ENCODE data around the gene RNF113B. TPM values are rescaled to one million over a fixed set of nuclear protein-coding genes. Genes with fewer than 3 reads are reported as not detected.

RNF113B gene
- total and polyA plus RNA-seq, 4 donors: 0.64 TPM; not detected in 3

- TF ChIP-seq GABPA (IDR thresholded peaks at IDR 0.05 in 1 of 2, conservative IDR thresholded peaks at IDR 0.05 in 1 of 2): no peak
- no peak for TF ChIP-seq MAX (IDR thresholded peaks at IDR 0.05)
- no peak for TF ChIP-seq FOXA1 (IDR thresholded peaks at IDR 0.05)
- no peak for TF ChIP-seq YY1 (IDR thresholded peaks at IDR 0.05)
- TF ChIP-seq, protein P1, sequence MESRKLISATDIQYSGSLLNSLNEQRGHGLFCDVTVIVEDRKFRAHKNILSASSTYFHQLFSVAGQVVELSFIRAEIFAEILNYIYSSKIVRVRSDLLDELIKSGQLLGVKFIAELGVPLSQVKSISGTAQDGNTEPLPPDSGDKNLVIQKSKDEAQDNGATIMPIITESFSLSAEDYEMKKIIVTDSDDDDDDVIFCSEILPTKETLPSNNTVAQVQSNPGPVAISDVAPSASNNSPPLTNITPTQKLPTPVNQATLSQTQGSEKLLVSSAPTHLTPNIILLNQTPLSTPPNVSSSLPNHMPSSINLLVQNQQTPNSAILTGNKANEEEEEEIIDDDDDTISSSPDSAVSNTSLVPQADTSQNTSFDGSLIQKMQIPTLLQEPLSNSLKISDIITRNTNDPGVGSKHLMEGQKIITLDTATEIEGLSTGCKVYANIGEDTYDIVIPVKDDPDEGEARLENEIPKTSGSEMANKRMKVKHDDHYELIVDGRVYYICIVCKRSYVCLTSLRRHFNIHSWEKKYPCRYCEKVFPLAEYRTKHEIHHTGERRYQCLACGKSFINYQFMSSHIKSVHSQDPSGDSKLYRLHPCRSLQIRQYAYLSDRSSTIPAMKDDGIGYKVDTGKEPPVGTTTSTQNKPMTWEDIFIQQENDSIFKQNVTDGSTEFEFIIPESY (IDR thresholded peaks at IDR 0.05): no peak
- TF ChIP-seq HNF4A (conservative IDR thresholded peaks at IDR 0.05): no peak
Measured at GRCh38 chr13:98217597-98217996, 40.5 kb upstream of the RNF113B start (continued).

GRCh38 chr13:98216711-98217285 is 39.7 kb upstream of the RNF113B start:
- Histone ChIP-seq H3K27ac (ENCODE audit: low read depth in 1 of 2, low read length in 2 of 2) (no peak overlapping the region), H3K9ac (ENCODE audit: low read depth in 1 of 2, low read length in 2 of 2) (no peak overlapping the region)
- 63% methylated on average over 7 of the region's 7 CpGs for WGBS

DNA sequence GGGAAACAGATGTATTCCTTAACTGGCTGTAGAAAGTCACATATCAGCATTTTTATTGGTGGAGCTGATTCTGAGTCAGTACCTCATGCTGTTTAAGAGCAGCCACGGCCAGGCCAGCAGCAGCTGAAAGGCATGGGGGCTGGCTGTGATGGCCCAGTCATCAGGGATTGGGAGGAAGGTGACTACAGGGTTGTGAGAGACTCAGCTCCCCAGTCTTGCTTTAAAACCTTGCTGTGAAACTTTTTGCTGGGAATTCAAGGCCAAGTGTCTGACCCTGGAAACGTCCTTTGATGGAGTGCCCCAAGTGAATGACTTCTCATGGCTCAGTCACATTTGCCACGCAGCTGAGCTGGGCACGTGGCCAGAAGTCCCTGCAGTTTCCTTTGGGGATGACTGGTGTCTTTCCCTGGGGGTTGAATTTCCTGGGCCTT is 39.1 kb upstream of the RNF113B start:
- H3K4me1 ChIP-seq (ENCODE audit: control insufficient read depth in 4 of 4, insufficient read depth in 4 of 4, low read length in 3 of 4): peaks cover 0 to 15% (median 4%) of the 10 kb centered on the region in 4 donors
- H3K27ac ChIP-seq (ENCODE audit: low read depth in 1 of 2, low read length in 2 of 2): no peak overlapping the region
- no peak overlapping the region for H3K9ac ChIP-seq (ENCODE audit: low read depth in 1 of 2, low read length in 2 of 2)
- no peak for TF ChIP-seq SP1 (IDR thresholded peaks at IDR 0.05)
- TF ChIP-seq NR2F2 (IDR thresholded peaks at IDR 0.05): peak; percentile 44
- TF ChIP-seq, protein P2, sequence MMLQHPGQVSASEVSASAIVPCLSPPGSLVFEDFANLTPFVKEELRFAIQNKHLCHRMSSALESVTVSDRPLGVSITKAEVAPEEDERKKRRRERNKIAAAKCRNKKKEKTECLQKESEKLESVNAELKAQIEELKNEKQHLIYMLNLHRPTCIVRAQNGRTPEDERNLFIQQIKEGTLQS (IDR thresholded peaks at IDR 0.05): no peak
- no peak for TF ChIP-seq CTCF (IDR thresholded peaks at IDR 0.05; ENCODE audit: low read depth, low read length, missing input control)
- no peak for TF ChIP-seq JUND (IDR thresholded peaks at IDR 0.05)
- TF ChIP-seq FOXA1 (IDR thresholded peaks at IDR 0.05): no peak
- no peak for TF ChIP-seq RAD21 (IDR thresholded peaks at IDR 0.05)
- H3K4me3 ChIP-seq (ENCODE audit: low read depth in 1 of 3, low read length in 3 of 3): no peak overlapping the region
- H3K27me3 ChIP-seq (ENCODE audit: control insufficient read depth in 4 of 4, insufficient read depth in 4 of 4, low read length in 3 of 4): no peaks in the 10 kb centered on the region
- no peak for DNase-seq (ENCODE audit: low spot score)
- WGBS: 66% methylated on average over 4 of the region's 4 CpGs
- peaks cover 3 to 5% (median 4%) of the 10 kb centered on the region in 4 donors for H3K36me3 ChIP-seq (ENCODE audit: control insufficient read depth in 4 of 4, insufficient read depth in 3 of 4, low read depth in 1 of 4, low read length in 3 of 4)
- H3K9me3 ChIP-seq (ENCODE audit: control insufficient read depth in 4 of 4, low read length in 3 of 4): no peaks in the 10 kb centered on the region

More at GRCh38 chr13:98216711-98217285, 39.7 kb upstream of the RNF113B start:
- Histone ChIP-seq H3K9me3 (ENCODE audit: control insufficient read depth in 4 of 4, low read length in 3 of 4) (no peaks in the 10 kb centered on the region), H3K4me3 (ENCODE audit: low read depth in 1 of 3, low read length in 3 of 3) (no peak overlapping the region), H3K4me1 (ENCODE audit: control insufficient read depth in 4 of 4, insufficient read depth in 4 of 4, low read length in 3 of 4) (peaks cover 0 to 15% (median 4%) of the 10 kb centered on the region in 4 donors), H3K27me3 (ENCODE audit: control insufficient read depth in 4 of 4, insufficient read depth in 4 of 4, low read length in 3 of 4) (no peaks in the 10 kb centered on the region), H3K36me3 (ENCODE audit: control insufficient read depth in 4 of 4, insufficient read depth in 3 of 4, low read depth in 1 of 4, low read length in 3 of 4) (peaks cover 3 to 5% (median 4%) of the 10 kb centered on the region in 4 donors)
- DNase-seq (ENCODE audit: low spot score): no peak
- TF ChIP-seq HNF4A (conservative IDR thresholded peaks at IDR 0.05): no peak
- TF ChIP-seq TAF1 (conservative IDR thresholded peaks at IDR 0.05): no peak
- TF ChIP-seq FOXA2 (IDR thresholded peaks at IDR 0.05): no peak
- no peak for TF ChIP-seq EGR1 (IDR thresholded peaks at IDR 0.05; ENCODE audit: low read depth in 2 of 2)
- peak; percentile 5 for TF ChIP-seq NR2F2 (IDR thresholded peaks at IDR 0.05)
